HepG2 (cell line): ENCODE data around the gene RRP9. TPM values are rescaled to one million over a fixed set of nuclear protein-coding genes. Genes with fewer than 3 reads are reported as not detected.

ENCODE experiments used
- BCL6 ChIP-seq: IDR thresholded peaks from 2 replicates; pipeline ENCODE4 v1.6.1; 2016; ENCODE audit warnings: missing genetic modification reagents, missing compliant biosample characterization
- CSRNP1 ChIP-seq: sonication (generic); formaldehyde crosslinking; IDR thresholded peaks from 2 replicates; pipeline ENCODE4 v1.8.1; 2023; ENCODE audit warnings: mild to moderate bottlenecking, missing genetic modification reagents
- HOXA3 ChIP-seq: sonication (generic); formaldehyde crosslinking; IDR thresholded peaks from 2 replicates; pipeline ENCODE4 v1.5.0; 2020; ENCODE audit warnings: missing genetic modification reagents
- IKZF4 ChIP-seq: sonication (generic); formaldehyde crosslinking; IDR thresholded peaks from 2 replicates; pipeline ENCODE4 v1.5.1; 2020; ENCODE audit warnings: borderline replicate concordance, mild to moderate bottlenecking, low read depth, missing genetic modification reagents; ENCODE audit errors: not compliant biosample characterization
- KDM1A ChIP-seq: IDR thresholded peaks from 2 replicates; pipeline ENCODE4 v1.6.1; 2016; ENCODE audit warnings: missing compliant biosample characterization
- PRDM4 ChIP-seq: sonication (generic); formaldehyde crosslinking; IDR thresholded peaks from 2 replicates; pipeline ENCODE4 v1.9.0; 2021; ENCODE audit warnings: missing genetic modification reagents, borderline replicate concordance
- SATB2 ChIP-seq: sonication (generic); formaldehyde crosslinking; IDR thresholded peaks from 2 replicates; pipeline ENCODE4 v1.5.0; 2020; ENCODE audit warnings: missing genetic modification reagents
- ZBTB49 ChIP-seq: sonication (generic); formaldehyde crosslinking; IDR thresholded peaks from 2 replicates; pipeline ENCODE4 v1.4.0; 2020; ENCODE audit warnings: missing genetic modification reagents, borderline replicate concordance
- ZNF207 ChIP-seq: fragments of 450-650 bp; IDR thresholded peaks from 2 replicates; pipeline ENCODE4 v1.6.1; 2016; ENCODE audit warnings: antibody characterized with exemption, borderline replicate concordance
- ZNF232 ChIP-seq: sonication (generic); formaldehyde crosslinking; IDR thresholded peaks from 2 replicates; pipeline ENCODE4 v1.4.0; 2020; ENCODE audit warnings: missing genetic modification reagents, borderline replicate concordance
- ZNF251 ChIP-seq: sonication (generic); formaldehyde crosslinking; IDR thresholded peaks from 2 replicates; pipeline ENCODE4 v1.9.0; 2021; ENCODE audit warnings: mild to moderate bottlenecking, missing genetic modification reagents
- ZNF333 ChIP-seq: sonication (generic); formaldehyde crosslinking; IDR thresholded peaks from 2 replicates; pipeline ENCODE4 v1.4.0; 2020; ENCODE audit warnings: mild to moderate bottlenecking, missing genetic modification reagents, borderline replicate concordance
- ZNF609 ChIP-seq: sonication (generic); formaldehyde crosslinking; IDR thresholded peaks from 2 replicates; pipeline ENCODE4 v1.4.0; 2020; ENCODE audit warnings: mild to moderate bottlenecking, missing genetic modification reagents, borderline replicate concordance
- polyA plus RNA-seq, 8 experiments: library from polyadenylated mRNA; depleted of rRNA in 3 of 8; stranded (reverse) in 7 of 8; unstranded in 1 of 8; fragments of >200 nt; fragmentation: Illumina TruSeq in 4 of 8; extraction: Trizol in 4 of 8; gene quantifications; 2 replicates each; pipeline versions ENCODE4 v1.2.1 to v1.2.3, GENCODE V29; 2011 to 2016; ENCODE audit warnings: low read depth in 4 of 8, missing spikeins in 1 of 8, mixed read lengths in 1 of 8; ENCODE audit not compliant: insufficient read depth in 1 of 8
- total RNA-seq, 5 experiments: library from RNA; depleted of rRNA; stranded (reverse); fragments of >200 nt; fragmentation: Illumina TruSeq; extraction: Trizol; gene quantifications; 2 replicates each; pipeline ENCODE4 v1.2.3, GENCODE V29; 2016; ENCODE audit warnings: low read depth in 1 of 5
- TF ChIP-seq, protein P1 (sequence below): sonication (generic); formaldehyde crosslinking; conservative IDR thresholded peaks from 2 replicates; pipeline ENCODE4 v1.5.0; 2020; ENCODE audit warnings: missing genetic modification reagents

Gene RRP9
- total and polyA plus RNA-seq, 2 of the 13 experiments (the other 11 are each of a cell fraction or from before 2014, with no cell fraction given), result 14.8 to 44.0 TPM

DNA sequence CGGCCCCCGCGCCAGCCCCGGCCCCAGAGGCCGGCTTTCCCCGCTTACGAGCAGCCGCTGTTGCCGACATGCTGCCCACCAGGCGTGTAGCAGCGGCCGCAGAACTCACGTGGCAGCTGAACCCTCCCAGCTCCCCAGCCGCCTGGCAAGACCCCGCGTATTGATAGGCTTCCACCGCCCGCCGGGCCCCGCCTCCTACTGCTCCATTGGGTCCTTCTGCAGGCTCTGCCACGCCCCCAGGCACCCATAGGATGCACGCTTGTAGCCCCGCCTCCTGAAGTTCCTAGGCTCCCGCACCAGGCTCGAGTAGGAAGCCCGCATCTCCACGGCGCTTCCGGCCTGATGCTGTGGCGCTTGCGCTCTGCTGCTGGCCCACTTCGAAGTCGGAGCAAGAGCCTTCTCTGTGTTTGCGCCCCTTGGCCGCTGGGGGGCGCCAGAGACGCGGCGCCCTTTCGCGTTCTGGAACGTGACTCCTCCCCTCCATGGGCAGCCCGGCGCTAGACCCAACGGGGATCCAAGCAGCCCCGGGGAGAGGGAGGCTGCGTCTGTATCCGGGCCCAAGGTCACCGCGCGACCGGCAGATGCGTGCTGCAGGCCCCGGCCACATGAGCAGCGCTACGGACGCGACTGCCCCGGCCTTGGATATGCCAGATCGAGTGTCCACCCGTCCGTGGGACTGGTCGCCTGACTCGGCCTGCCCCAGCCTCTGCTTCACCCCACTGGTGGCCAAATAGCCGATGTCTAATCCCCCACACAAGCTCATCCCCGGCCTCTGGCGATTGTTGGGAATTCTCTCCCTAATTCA, at the start of gene RRP9, which contains the start of gene PARP3 (continued):
- TF ChIP-seq BCL6 (CRISPR knock-in tag) (no peak; the same call in none of the 2 replicates), HOXA3 (peak; percentile 81; the same call in 1 of the 2 replicates), ZNF232 (CRISPR knock-in tag) (peak; percentile 95), IKZF4 (CRISPR knock-in tag) (peak; percentile 1), ZNF207 (no peak), ZNF333 (CRISPR knock-in tag) (peak; percentile 57; the same call in 1 of the 2 replicates), ZNF609 (CRISPR knock-in tag) (peak; percentile 67), SATB2 (no peak; the same call in 1 of the 2 replicates), ZBTB49 (peak; percentile 74; the same call in 1 of the 2 replicates), KDM1A (no peak), ZNF251 (CRISPR knock-in tag) (0 out of 2 replicates have a peak, but pooled peaks have one; percentile 20), PRDM4 (CRISPR knock-in tag) (no peak), CSRNP1 (CRISPR knock-in tag) (no peak)
- TF ChIP-seq, protein P1, sequence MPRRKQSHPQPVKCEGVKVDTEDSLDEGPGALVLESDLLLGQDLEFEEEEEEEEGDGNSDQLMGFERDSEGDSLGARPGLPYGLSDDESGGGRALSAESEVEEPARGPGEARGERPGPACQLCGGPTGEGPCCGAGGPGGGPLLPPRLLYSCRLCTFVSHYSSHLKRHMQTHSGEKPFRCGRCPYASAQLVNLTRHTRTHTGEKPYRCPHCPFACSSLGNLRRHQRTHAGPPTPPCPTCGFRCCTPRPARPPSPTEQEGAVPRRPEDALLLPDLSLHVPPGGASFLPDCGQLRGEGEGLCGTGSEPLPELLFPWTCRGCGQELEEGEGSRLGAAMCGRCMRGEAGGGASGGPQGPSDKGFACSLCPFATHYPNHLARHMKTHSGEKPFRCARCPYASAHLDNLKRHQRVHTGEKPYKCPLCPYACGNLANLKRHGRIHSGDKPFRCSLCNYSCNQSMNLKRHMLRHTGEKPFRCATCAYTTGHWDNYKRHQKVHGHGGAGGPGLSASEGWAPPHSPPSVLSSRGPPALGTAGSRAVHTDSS (CRISPR knock-in tag), result no peak
